Body of pancreas (tissue), 4 donors: ENCODE results near the gene SYMPK. TPM values are rescaled to one million over a fixed set of nuclear protein-coding genes. Genes with fewer than 3 reads are reported as not detected.

Experiments used
- ATAC-seq: fragments of 150-250 bp; one replicate; pipeline ENCODE4 v1.9.1; 2016
- DNase-seq, 4 donors: peaks; one replicate each; pipeline ENCODE4 v3.0.0-alpha.2; 2019
- H3K27ac ChIP-seq, 4 donors: fragments of 200-600 bp; sonication (generic); 1 replicate in 3 of 4; 2 replicates in 1 of 4; pipeline versions ENCODE4 v1.5.1 to v1.6.1; 2016 to 2019; ENCODE audit warnings: mild to moderate bottlenecking in 1 of 4, mixed read lengths in 1 of 4, moderate library complexity in 1 of 4
- H3K27me3 ChIP-seq, 2 donors: fragments of 200-600 bp; sonication (generic); one replicate each; pipeline ENCODE4 v1.6.0; 2016; ENCODE audit warnings: mild to moderate bottlenecking in 1 of 2
- H3K36me3 ChIP-seq, 2 donors: fragments of 200-600 bp; sonication (generic); replicated peaks in 1 of 2; 2 replicates each; pipeline ENCODE4 v1.5.1; 2016; ENCODE audit warnings: low read depth in 2 of 2; ENCODE audit not compliant: insufficient read depth in 1 of 2
- H3K4me1 ChIP-seq: fragments of 200-600 bp; sonication (generic); one replicate; pipeline ENCODE4 v1.6.0; 2016
- H3K4me3 ChIP-seq, 2 donors: fragments of 200-600 bp; sonication (generic); 1 replicate in 1 of 2; 2 replicates in 1 of 2; pipeline ENCODE4 v1.5.1; 2016 to 2019
- H3K9me3 ChIP-seq, 3 donors: fragments of 200-600 bp; sonication (generic); 1 replicate in 2 of 3; 2 replicates in 1 of 3; pipeline ENCODE4 v1.5.1; 2016
- CTCF ChIP-seq, 7 experiments: fragments of 450-650 bp in 4 of 7; fragments of 200-600 bp in 3 of 7; sonication (generic) in 3 of 7; IDR thresholded peaks; one replicate each; pipeline ENCODE4 v1.5.1; 2016 to 2019; ENCODE audit warnings: antibody characterized with exemption in 7 of 7
- POLR2A ChIP-seq, 3 donors: fragments of 450-650 bp; IDR thresholded peaks; one replicate each; pipeline ENCODE4 v1.6.1; 2016; ENCODE audit warnings: antibody characterized with exemption in 3 of 3, mild to moderate bottlenecking in 2 of 3
- WGBS, 2 donors: methylation state at CpG; one replicate each; pipeline ENCODE4 v1.1.5; 2017; 5-methylcytosine and 5-hydroxymethylcytosine counted together
- intact Hi-C: fragments of 100-400 bp; cut with DNase I; formaldehyde crosslinking; loops from one replicate; pipeline ENCODE4 v1.15.1; 2023
- total RNA-seq, 2 donors: library from RNA; depleted of rRNA; stranded (reverse); fragments of >200 nt; gene quantifications; one replicate each; pipeline ENCODE4 v1.1.0, GENCODE V29; 2016

Gene SYMPK
- total RNA-seq, 2 donors from 2014 or later, result 23.3 to 32.3 TPM

- TF ChIP-seq POLR2A (IDR thresholded peaks at IDR 0.05), result no peak
- no peak for TF ChIP-seq CTCF (IDR thresholded peaks at IDR 0.05)
- intact Hi-C loops, result no loop called here
- 22% methylated on average over 24 of the region's 24 CpGs; no CpG with 5 or more reads in 1 of the 2 donors for WGBS, 2 donors
- H3K27me3 ChIP-seq, result no peaks in the 10 kb centered on the region
- H3K27ac ChIP-seq, result peak overlapping the region; percentile 93 to 98 (median 98)
- H3K9me3 ChIP-seq, result no peaks in the 10 kb centered on the region
- H3K36me3 ChIP-seq, result no peaks in the 10 kb centered on the region
- DNase-seq, result peak in 2 of 4 donors; percentile 32 to 54
- peaks cover 58% of the 10 kb centered on the region for H3K4me1 ChIP-seq
- peak overlapping the region; percentile 60 to 80 for H3K4me3 ChIP-seq
- no peak for ATAC-seq
Observed at GRCh38 chr19:45766869-45767346, 96.0 kb downstream of the SYMPK start.

GRCh38 chr19:45766296-45766868 is 96.6 kb downstream of the SYMPK start:
- no peaks in the 10 kb centered on the region for H3K27me3 ChIP-seq
- H3K4me1 ChIP-seq, result peaks cover 52% of the 10 kb centered on the region
- peak in 1 of 3 donors; percentile 57 for TF ChIP-seq POLR2A (IDR thresholded peaks at IDR 0.05)
- no peak for TF ChIP-seq CTCF (IDR thresholded peaks at IDR 0.05)
- H3K36me3 ChIP-seq, result no peaks in the 10 kb centered on the region
- ATAC-seq (no peak), DNase-seq (peak; percentile 69 to 86 (median 80))
- no peaks in the 10 kb centered on the region for H3K9me3 ChIP-seq
- H3K27ac ChIP-seq, result peak overlapping the region; percentile 93 to 98 (median 98)
- intact Hi-C loops, result no loop called here
- 18 to 33% methylated on average over 3 to 16 of the region's 17 CpGs for WGBS, 2 donors
- peak overlapping the region in 1 of 2 donors; percentile 80 for H3K4me3 ChIP-seq

- ATAC-seq (no peak), DNase-seq (peak in 1 of 4 donors; percentile 56)
- H3K4me1 ChIP-seq, result peaks cover 47% of the 10 kb centered on the region
- 55% methylated on average over 17 to 23 of the region's 23 CpGs for WGBS, 2 donors
- TF ChIP-seq CTCF (IDR thresholded peaks at IDR 0.05) (no peak), POLR2A (IDR thresholded peaks at IDR 0.05) (no peak)
- H3K27ac ChIP-seq, result peak overlapping the region; percentile 93 to 98 (median 98)
- no peaks in the 10 kb centered on the region for H3K27me3 ChIP-seq
- H3K36me3 ChIP-seq, result no peaks in the 10 kb centered on the region
- no peaks in the 10 kb centered on the region for H3K9me3 ChIP-seq
- H3K4me3 ChIP-seq, result no peak overlapping the region
- intact Hi-C loops, result no loop called here
Observed at GRCh38 chr19:45765702-45766295, 97.1 kb downstream of the SYMPK start.

Other genes with a start within 250 kb of the SYMPK start
- gene EML2, start 223.8 kb downstream of the SYMPK start, total RNA-seq, result 10 to 100 TPM; 25.7 to 60.6 TPM
- gene GIPR, start 194.9 kb downstream of the SYMPK start, total RNA-seq, result 1 to 10 TPM; 3.9 to 9.2 TPM
- gene SNRPD2, start 171.2 kb downstream of the SYMPK start, total RNA-seq, result 10 to 100 TPM; 25.1 to 66.4 TPM
- 1 to 10 TPM; 2.1 to 4.0 TPM for gene QPCTL, start 170.5 kb downstream of the SYMPK start, total RNA-seq
- 10 to 100 TPM in 1 of 2 donors, 1 to 10 TPM in 1; 7.8 to 11.9 TPM for gene FBXO46, start 132.3 kb downstream of the SYMPK start, total RNA-seq
- gene MEIOSIN, start 129.7 kb downstream of the SYMPK start, total RNA-seq, result not detected
- gene SIX5, start 93.9 kb downstream of the SYMPK start, total RNA-seq, result 10 to 100 TPM; 21.0 to 60.3 TPM
- gene DMPK, start 80.7 kb downstream of the SYMPK start, total RNA-seq, result 10 to 100 TPM; 57.9 to 81.4 TPM
- gene DMWD, start 70.3 kb downstream of the SYMPK start, total RNA-seq, result 10 to 100 TPM; 19.7 to 20.4 TPM
- under 1 TPM in 1 of 2 donors, not detected in 1; 0.33 TPM for gene RSPH6A, start 47.8 kb downstream of the SYMPK start, total RNA-seq
- 10 to 100 TPM in 1 of 2 donors, 1 to 10 TPM in 1; 3.0 to 16.3 TPM for gene FOXA3, start 1.2 kb upstream of the SYMPK start, total RNA-seq
- 10 to 100 TPM; 24.1 to 25.1 TPM for gene IRF2BP1, start 23.0 kb upstream of the SYMPK start, total RNA-seq
- gene MYPOP, start 39.5 kb upstream of the SYMPK start, total RNA-seq, result 10 to 100 TPM in 1 of 2 donors, 1 to 10 TPM in 1; 6.7 to 13.5 TPM
- gene NANOS2, start 51.6 kb upstream of the SYMPK start, total RNA-seq, result not detected
- gene NOVA2, start 110.7 kb upstream of the SYMPK start, total RNA-seq, result 1 to 10 TPM; 1.3 to 1.6 TPM
- 10 to 100 TPM in 1 of 2 donors, 1 to 10 TPM in 1; 7.8 to 14.5 TPM for gene CCDC61, start 132.3 kb upstream of the SYMPK start, total RNA-seq
- not detected for gene PGLYRP1, start 159.9 kb upstream of the SYMPK start, total RNA-seq
- not detected for gene IGFL4, start 177.9 kb upstream of the SYMPK start, total RNA-seq